Activated CD4-positive, alpha-beta T cell treated with anti-CD3 and anti-CD28 coated beads, Interleukin-2, amount 50 U/mL, for 24 hours (primary cell): ENCODE measurements around the gene HEATR1.
A peak's percentile ranks its signal among the peaks of the same experiment; 100 is the strongest.
"Not testable (repeated sequence)": the region's sequence is repeated elsewhere in the genome, so short reads cannot be mapped to it uniquely, and the experiment has no call there.

Experiments used
- DNase-seq, 2 donors: peaks; one replicate each; pipeline ENCODE4 v3.0.0-alpha.2; 2020; ENCODE audit warnings: low read depth in 1 of 2, low spot score in 1 of 2

The HEATR1 gene

DNA sequence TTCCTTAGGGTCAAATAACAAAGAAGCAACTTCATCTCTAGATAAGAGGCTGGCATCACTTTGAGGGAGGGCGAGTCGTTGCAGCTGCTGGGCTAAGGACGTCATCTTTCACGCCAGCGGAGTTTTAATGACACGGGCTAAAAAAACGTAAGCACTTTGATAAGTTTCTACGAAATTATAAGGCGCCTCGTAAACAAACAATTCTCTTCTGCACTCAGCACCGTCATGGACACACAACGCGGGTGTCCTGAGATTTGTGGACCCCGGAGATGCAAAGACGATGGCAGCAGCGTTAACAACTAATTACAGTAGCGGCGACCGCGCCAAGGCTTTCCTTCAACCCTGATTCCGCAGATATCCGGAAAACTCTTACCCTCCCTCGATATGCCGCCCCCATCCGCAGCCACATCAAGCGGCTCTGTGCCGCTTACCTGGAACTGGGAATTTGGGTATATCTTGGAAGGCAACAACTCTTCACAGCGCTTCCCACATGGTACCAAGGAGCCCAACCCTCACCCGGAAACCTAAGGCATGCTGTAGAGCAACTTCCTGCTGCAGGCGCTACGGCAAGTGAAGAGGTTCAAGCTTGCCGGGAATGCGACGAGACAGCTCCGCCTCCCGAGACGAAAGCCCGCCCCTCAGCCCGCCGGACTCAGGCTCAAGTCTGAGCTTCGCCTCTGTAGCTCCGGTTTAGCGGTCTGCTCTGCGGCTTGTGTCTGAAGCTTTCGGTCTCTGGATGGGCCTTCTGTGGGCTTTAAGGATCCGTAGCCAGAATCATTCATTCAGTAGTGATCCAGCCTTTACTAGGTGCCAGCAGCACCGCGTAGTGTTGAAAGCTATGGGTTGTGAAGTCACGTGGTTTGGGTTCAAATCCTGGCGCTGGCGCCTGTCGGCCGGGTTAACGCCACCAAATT, at the start of gene HEATR1:
Gene HEATR1, minus strand, starts transcription at position 526 of the 914 bp plus-strand sequence. Its CDS starts 421 bp downstream, at position 105.
- peak; percentile 75 to 88 for DNase-seq

DNA sequence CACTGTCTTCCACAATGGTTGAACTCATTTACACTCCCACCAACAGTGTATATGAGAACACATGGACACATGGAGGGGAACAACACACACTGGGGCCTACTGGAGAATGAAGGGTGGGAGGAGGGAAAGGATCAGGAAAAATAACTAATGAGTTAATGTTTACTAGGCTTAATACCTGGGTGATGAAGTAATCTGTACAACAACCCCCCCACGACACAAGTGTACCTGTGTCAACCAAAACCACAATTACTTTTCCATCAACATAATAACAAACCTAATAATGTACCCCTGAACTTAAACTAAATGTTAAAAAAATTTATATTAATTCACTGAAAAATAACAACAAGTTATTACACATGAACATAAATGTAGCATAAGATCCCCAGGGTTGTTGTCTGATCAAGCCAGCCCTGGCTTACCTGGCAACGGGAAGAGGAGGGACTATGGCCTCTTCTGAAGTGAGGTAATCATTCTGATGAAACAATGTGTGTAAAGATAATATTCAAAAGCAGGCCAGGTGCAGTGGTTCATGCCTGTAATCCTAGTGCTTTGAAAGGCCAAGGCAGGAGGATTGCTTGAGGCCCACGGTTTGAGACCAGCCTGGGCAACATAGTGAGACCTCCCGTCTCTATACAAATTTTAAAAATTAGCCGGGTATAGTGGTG, 40.8 kb upstream of the HEATR1 start:
- no peak for DNase-seq

DNA sequence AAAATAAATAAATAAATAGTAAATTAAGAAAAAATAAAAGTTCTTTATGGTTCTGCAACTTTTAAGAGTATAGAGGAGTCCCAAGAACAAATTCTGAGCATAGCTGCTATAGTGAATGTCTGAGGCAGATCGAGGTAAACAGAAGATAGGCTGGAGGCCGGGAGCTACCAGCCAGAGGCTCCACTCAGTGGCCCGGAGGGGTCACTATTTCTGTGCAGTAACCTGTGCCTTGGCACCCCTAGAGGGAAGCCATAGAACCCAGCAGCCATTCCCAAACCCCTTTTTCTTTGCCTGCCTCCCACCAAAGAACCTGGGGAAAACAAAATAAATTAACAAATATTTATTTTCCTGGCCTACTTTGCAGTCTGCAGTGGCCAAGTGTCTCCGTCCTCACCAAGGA, 38.4 kb upstream of the HEATR1 start:
- no peak for DNase-seq

DNA sequence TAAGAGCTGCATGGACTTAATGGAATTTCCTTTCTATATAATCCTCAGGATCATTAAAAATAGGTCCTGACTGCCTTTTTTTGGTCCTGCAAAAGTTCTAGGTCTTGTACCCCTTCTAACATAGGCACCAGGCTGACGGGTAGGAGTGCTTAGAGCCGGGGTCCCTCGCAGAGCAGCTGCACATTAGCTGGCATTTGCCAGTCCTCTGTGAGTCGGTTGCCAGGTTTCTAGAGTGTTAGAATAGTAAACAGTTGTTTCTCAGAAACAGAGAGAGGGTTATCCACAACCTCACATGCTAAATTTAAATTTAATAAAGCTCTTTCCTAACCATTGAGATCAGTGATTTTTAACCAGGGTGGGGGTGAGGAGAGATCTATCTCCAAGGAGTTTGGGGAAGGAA, 35.4 kb upstream of the HEATR1 start:
- no peak for DNase-seq

DNA sequence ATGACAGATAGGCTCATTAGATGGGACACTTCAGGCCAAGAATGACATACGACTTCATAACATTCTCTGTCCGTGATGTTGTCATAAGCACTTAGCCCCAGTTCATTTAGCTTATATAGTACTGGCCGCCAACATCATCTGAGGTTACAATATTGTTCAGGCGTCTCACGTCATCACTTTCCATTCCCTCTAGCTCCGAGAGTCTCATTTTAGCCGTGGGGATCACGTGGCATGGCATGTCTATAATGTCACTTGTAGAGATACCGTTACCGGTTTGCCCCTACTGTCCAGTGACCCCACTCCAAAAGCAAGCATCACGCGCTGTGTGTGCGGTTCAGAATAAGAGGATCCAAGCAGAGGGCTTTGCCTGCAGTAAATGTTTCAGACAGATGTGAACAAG, 34.6 kb upstream of the HEATR1 start:
- DNase-seq, result no peak

DNA sequence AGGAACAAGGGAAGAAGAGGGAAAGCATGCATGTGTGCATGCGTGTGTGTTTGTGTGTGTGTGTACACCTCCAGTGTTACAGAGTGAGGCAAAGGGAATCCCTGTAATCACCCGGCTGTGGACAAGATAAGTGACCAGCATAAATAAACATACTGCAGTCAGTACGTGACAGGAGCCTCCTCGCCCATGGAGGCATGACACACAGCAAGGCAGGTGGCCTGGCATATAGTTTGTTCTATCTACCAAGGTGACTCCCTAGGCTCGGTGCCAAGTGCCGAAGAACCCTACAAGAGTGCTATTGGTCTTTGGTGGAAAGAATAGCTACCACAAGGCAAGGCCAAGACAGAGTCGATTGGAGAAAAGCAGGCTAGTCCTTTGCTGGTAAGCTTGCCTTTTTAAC, 31.7 kb upstream of the HEATR1 start:
- no peak for DNase-seq

- no peak for DNase-seq
Measured at GRCh38 chr1:236627727-236628408, 23.6 kb upstream of the HEATR1 start.

DNA sequence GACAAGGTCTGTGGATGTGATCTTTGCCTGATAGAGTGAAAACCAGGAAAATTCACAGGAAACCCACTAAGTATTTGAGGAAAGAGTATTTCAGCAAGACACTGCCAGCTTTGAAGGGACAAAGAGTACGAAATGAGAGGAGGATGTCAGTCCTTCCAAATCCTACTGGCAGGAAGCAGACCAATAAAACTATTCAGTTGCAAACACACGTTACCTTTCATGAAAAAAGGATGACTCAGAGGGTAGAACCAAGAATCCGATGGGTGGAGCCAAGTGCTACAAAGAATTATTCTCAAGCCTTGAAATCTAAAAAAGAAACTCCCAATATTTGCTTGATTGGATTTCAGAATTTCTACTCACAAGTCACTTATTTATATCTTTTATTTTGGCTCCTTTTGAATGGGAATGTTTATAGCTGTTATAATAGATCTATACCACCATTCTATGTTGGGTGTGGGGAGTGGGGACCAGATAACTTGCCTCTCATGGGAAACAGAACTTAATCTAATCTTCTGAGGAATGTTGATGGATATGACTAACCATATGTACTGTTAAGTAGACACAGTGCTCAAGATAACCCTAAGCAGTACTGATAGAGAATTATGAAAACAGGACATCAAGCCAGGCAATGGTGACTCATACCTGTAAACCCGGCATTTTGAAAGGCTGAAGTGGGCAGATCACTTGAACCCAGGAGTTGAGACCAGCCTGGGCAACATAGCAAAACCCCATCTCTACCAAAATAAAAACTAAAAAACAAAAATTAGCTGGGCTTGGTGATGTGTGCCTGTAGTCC, 19.3 kb upstream of the HEATR1 start:
- DNase-seq, result no peak

GRCh38 chr1:236622407-236622806, 18.1 kb upstream of the HEATR1 start:
- DNase-seq, result no peak

GRCh38 chr1:236619398-236619797, 15.1 kb upstream of the HEATR1 start:
- no peak for DNase-seq

DNA sequence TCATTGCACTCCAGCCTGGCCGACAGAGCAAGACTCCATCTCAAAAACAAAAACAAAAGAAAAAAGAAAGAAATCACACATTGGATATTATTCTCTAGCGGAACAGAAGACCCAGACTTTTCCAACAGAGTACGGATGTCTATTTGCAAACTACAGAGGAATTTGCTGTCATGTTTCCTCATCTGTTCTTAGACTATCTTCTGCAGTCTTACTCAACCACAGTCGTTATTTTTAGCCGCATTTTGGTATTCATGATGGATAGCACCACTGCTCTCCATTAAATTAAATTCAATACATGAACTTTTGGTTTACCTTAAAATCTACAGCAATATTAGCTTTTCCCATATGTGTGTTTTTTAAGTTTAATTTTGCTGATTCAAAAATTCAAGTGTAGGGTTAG, 14.2 kb upstream of the HEATR1 start:
- DNase-seq, result no peak

GRCh38 chr1:236615399-236616148, 11.3 kb upstream of the HEATR1 start:
- no peak for DNase-seq

DNA sequence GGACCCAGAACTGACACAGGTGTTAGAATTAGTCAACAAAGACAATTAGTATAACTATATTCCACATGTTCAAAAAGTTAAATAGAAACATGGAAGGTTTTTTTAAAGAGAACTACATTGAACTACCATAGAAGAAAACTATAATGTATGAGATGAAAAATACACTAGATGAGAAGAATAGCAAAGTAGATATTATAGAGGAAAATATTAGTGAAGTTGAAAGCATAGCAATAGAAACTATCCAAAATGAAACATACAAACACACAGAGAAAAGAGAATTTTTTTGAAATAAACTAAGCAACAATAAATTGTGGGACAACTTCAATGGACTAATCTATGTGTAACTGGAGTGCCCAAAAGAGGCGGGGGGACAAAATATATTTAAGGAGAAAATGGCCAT, 8.0 kb upstream of the HEATR1 start:
- DNase-seq, result no peak

- DNase-seq, result no peak
Measured at GRCh38 chr1:236608930-236609726, 4.8 kb upstream of the HEATR1 start.

DNA sequence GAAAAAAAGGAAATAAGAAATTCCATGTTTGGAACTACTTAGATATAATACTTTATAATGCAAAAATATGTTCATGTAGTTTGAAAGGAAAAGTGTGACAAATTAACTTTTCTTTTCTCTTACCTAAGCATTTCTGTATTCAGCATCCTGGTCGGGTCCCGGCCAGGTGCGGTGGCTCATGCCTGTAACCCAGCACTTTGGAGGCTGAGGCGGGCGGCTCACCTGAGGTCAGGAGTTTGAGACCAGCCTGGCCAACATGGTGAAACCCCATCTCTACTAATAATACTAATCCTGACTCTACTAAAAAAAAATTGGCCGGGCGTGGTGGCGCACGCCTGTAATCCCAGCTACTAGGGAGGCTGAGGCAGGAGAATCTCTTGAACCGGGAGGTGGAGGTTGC, 3.3 kb upstream of the HEATR1 start:
- not testable (repeated sequence) for DNase-seq

- no peak for DNase-seq
Measured at GRCh38 chr1:236604905-236605806, 840 bp upstream of the HEATR1 start.

GRCh38 chr1:236602171-236602570, 2.1 kb downstream of the HEATR1 start:
- no peak for DNase-seq

DNA sequence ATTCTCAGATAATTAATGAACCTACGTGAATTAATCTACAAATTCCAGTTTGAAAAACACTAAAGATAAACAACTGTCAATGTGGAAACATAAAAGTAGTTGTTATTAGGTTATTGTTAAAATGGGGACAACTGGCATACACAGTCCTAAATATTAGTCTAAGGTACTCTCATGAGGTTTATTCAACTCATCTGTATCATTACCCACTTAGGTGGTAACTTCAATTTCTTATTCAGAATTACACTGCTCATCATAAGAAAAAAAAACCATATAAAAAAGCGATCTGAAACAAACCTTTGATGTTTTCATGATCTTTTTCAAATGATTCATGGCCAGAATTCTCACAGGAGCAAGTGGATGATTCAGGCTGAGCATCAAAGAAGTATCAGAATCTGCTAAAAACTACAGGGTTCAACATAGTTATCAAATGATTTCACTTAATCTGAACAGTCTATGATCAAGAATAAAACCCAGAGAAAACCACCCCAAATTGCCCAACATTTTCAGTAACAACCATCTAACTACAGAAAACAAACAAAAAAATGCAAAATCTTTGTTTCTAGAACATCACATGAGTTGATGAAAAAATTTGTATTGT, 13.7 kb downstream of the HEATR1 start:
- no peak for DNase-seq
